PC-9 (cell line): ENCODE data around the gene HNF1A. TPM values are rescaled to one million over a fixed set of nuclear protein-coding genes. Genes with fewer than 3 reads are reported as not detected.

Experiments used
- BruUV-seq: library from RNA; stranded (reverse); fragments of 400-500 nt; replicated peaks from 2 replicates; lab custom pipeline; 2021; lab: Mats Ljungman, UMichigan
- CTCF ChIA-PET: fragments of 300-600 bp; sonication (Branson Sonifier 250); formaldehyde crosslinking; loops from one replicate; lab custom pipeline; 2022; ENCODE audit warnings: antibody characterized with exemption; lab: Charles Lee
- POLR2A ChIA-PET: fragments of 300-600 bp; sonication (Branson Sonifier 250); formaldehyde crosslinking; loops from one replicate; lab custom pipeline; 2022; ENCODE audit warnings: antibody characterized with exemption; ENCODE audit not compliant: unreplicated experiment; lab: Charles Lee
- DNase-seq, 2 experiments: peaks; one replicate each; pipeline versions ENCODE4 v3.0.0 to v3.0.0-alpha.2; 2015 to 2022; ENCODE audit warnings: mixed read lengths in 1 of 2
- H2AFZ ChIP-seq: fragments of 200-600 bp; sonication (generic); 2 replicates; pipeline ENCODE4 v1.8.1; 2017; ENCODE audit warnings: antibody characterized with exemption
- H3F3A ChIP-seq: fragments of 200-600 bp; sonication (generic); 2 replicates; pipeline ENCODE4 v1.8.1; 2017; ENCODE audit warnings: antibody characterized with exemption, mild to moderate bottlenecking, low read depth; ENCODE audit not compliant: insufficient read depth
- H3K27ac ChIP-seq: fragments of 200-600 bp; sonication (generic); 2 replicates; pipeline ENCODE4 v1.6.1; 2016; ENCODE audit warnings: mixed run types
- H3K27me3 ChIP-seq: fragments of 200-600 bp; sonication (generic); 2 replicates; pipeline ENCODE4 v1.6.1; 2016; ENCODE audit warnings: low read depth, mixed run types; ENCODE audit not compliant: insufficient read depth
- H3K36me3 ChIP-seq: fragments of 200-600 bp; sonication (generic); 2 replicates; pipeline ENCODE4 v1.6.1; 2016; ENCODE audit warnings: low read depth, mixed run types
- H3K4me1 ChIP-seq: fragments of 200-600 bp; sonication (generic); replicated peaks from 2 replicates; pipeline ENCODE4 v1.6.1; 2016; ENCODE audit warnings: mixed run types; ENCODE audit not compliant: insufficient read depth
- H3K4me2 ChIP-seq: fragments of 200-600 bp; sonication (generic); 2 replicates; pipeline ENCODE4 v1.6.1; 2017; ENCODE audit warnings: mixed run types
- H3K4me3 ChIP-seq: fragments of 200-600 bp; sonication (generic); 2 replicates; pipeline ENCODE4 v1.6.1; 2016; ENCODE audit warnings: mixed run types
- H3K79me2 ChIP-seq: fragments of 200-600 bp; sonication (generic); 2 replicates; pipeline ENCODE4 v1.6.1; 2017; ENCODE audit warnings: low read depth, mixed run types
- H3K9me2 ChIP-seq: fragments of 200-600 bp; sonication (generic); 2 replicates; pipeline ENCODE4 v1.8.1; 2017; ENCODE audit warnings: mild to moderate bottlenecking; ENCODE audit not compliant: insufficient read depth
- H3K9me3 ChIP-seq: fragments of 200-600 bp; sonication (generic); 2 replicates; pipeline ENCODE4 v1.8.1; 2016; ENCODE audit warnings: low read depth; ENCODE audit not compliant: insufficient read depth
- H4K20me1 ChIP-seq: fragments of 200-600 bp; sonication (generic); 2 replicates; pipeline ENCODE4 v1.8.1; 2017; ENCODE audit not compliant: insufficient read depth
- CTCF ChIP-seq: fragments of 200-600 bp; sonication (generic); conservative IDR thresholded peaks from 2 replicates; pipeline ENCODE4 v1.6.1; 2017; ENCODE audit warnings: mixed run types, antibody characterized with exemption, mild to moderate bottlenecking, moderate library complexity
- EZH2 ChIP-seq: fragments of 200-600 bp; sonication (generic); IDR thresholded peaks from 2 replicates; pipeline ENCODE4 v1.8.0; 2017; ENCODE audit warnings: antibody characterized with exemption, low read depth
- intact Hi-C: fragments of 100-400 bp; cut with micrococcal nuclease; formaldehyde crosslinking; loops from one replicate; pipeline ENCODE4 v1.10.0; 2022; ENCODE audit not compliant: unreplicated experiment
- total RNA-seq: library from RNA; stranded (reverse); gene quantifications from 2 replicates; pipeline ENCODE4 v1.2.3, GENCODE V29; 2021

Gene HNF1A
- total RNA-seq, 1 experiment from 2014 or later = not detected

- H3K27me3 ChIP-seq = no peaks in the 10 kb centered on the region
- H3K9me2 ChIP-seq = no peaks in the 10 kb centered on the region
- H3K4me2 ChIP-seq = no peak overlapping the region
- no peak for TF ChIP-seq EZH2
- TF ChIP-seq CTCF = no peak
- no peaks in the 10 kb centered on the region for H3F3A ChIP-seq
- no peaks in the 10 kb centered on the region for H4K20me1 ChIP-seq
- H3K9me3 ChIP-seq = no peaks in the 10 kb centered on the region
- no peaks in the 10 kb centered on the region for H3K4me1 ChIP-seq
- BruUV-seq = no TSS peak
- CTCF ChIA-PET = no interaction called here
- POLR2A ChIA-PET = no interaction called here
- H3K79me2 ChIP-seq = no peaks in the 10 kb centered on the region
- no peak overlapping the region for H2AFZ ChIP-seq
- DNase-seq = no peak
- intact Hi-C loops = no loop called here
- no peak overlapping the region for H3K4me3 ChIP-seq
- no peak overlapping the region for H3K27ac ChIP-seq
- H3K36me3 ChIP-seq = no peaks in the 10 kb centered on the region
These were observed 27.5 kb upstream of the HNF1A start for GRCh38 chr12:120950807-120951206.

- Histone ChIP-seq H2AFZ (no peak overlapping the region), H3K27ac (no peak overlapping the region), H3K4me3 (no peak overlapping the region), H3K36me3 (no peaks in the 10 kb centered on the region), H3K9me3 (no peaks in the 10 kb centered on the region), H4K20me1 (no peaks in the 10 kb centered on the region), H3K79me2 (no peaks in the 10 kb centered on the region), H3K4me2 (no peak overlapping the region), H3F3A (peaks cover 4% of the 10 kb centered on the region; the same call in 1 of the 2 replicates), H3K27me3 (no peaks in the 10 kb centered on the region), H3K9me2 (no peaks in the 10 kb centered on the region), H3K4me1 (peaks cover 7% of the 10 kb centered on the region)
- ChIA-PET POLR2A (interaction anchor here (0.6 kb wide), 2 partner anchors 52 to 531 kb away, joined by 4 to 5 read pairs; no protein-coding TSS in a partner anchor), CTCF (no interaction called here)
- peak in 1 of 2 experiments; percentile 41 for DNase-seq
- no TSS peak for BruUV-seq
- TF ChIP-seq EZH2 (no peak), CTCF (no peak)
- intact Hi-C loops = no loop called here
These were observed 23.1 kb upstream of the HNF1A start for GRCh38 chr12:120955232-120955631.

DNA sequence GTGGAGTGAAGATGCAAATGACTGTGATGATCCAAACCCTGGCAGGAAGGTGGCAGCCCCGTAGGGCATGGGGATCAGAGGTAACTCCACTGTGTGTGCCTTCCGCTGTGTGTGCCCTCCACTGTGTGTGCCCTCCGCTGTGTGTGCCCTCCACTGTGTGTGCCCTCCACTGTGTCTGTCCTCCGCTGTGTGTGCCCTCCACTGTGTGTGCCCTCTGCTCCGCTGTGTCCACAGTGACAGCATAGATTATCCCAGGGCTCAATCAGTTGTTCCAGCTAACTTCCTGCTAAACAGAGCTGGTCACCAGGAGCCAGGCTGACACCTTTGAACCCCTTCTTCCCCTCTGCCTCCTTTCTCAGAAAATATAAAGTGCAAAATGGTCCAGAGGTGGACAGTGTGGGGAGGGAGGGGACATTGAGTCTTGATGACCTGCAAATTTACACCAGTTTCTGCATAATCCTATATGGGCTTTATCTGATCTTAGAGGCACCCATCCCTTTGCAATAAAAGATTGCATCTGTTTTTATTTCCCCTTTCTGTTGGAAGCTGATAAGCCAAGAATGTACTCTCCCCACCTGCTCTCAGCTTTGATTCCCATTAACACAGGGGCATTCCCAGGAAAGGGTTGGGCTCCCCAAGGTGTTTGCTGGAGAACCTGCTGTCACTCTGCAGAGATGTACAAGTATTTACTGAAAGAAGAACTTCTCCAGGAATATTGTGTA is 21.6 kb upstream of the HNF1A start:
- Histone ChIP-seq H3K4me1 (peaks cover 7% of the 10 kb centered on the region), H3K36me3 (no peaks in the 10 kb centered on the region), H3K4me2 (no peak overlapping the region), H3K79me2 (no peaks in the 10 kb centered on the region), H3K27me3 (no peaks in the 10 kb centered on the region), H3K9me3 (no peaks in the 10 kb centered on the region), H2AFZ (no peak overlapping the region), H4K20me1 (no peaks in the 10 kb centered on the region), H3K4me3 (no peak overlapping the region), H3K9me2 (no peaks in the 10 kb centered on the region), H3F3A (peaks cover 4% of the 10 kb centered on the region; the same call in 1 of the 2 replicates), H3K27ac (no peak overlapping the region)
- DNase-seq = no peak
- CTCF ChIA-PET = no interaction called here
- no peak for TF ChIP-seq EZH2
- TF ChIP-seq CTCF = no peak
- BruUV-seq = no TSS peak
- intact Hi-C loops = no loop called here
- POLR2A ChIA-PET = no interaction called here
